ENCODE measurements around the gene ZNF625.
"Not testable (repeated sequence)": the region's sequence is repeated elsewhere in the genome, so short reads cannot be mapped to it uniquely, and the experiment has no call there.

Gene ZNF625

DNA sequence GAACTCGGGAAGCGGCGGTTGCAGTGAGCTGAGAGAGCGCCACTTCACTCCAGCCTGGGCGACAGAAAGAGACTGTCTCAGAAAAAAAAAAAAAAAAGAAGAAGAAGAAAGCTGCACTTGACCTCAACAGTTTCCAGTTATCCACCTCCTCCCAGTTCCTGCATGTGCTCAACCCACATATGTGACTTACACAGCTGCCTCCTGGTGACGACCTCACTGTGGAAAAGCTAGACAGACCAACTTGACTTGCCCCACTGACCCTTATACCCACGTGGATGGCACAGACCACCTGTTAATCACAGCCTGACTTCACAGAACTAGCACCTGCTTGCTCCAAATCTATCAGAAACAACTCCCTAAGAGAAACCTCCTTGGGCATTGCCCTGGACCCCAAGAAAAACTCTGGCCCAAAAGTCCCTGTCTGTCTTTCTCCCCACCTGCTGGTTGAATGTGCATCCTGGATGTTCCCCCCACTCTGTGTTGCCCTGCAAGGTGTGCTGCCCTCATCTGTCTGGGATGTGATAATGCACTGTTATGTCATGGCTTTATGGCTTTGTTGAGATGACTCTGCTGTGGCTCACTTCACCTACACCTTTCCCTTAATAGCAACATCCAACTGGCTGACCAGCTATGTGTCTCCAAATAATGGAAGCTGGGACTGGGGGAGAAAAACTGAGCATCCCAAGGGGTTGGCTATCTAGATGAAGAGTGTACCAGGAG, 19.2 kb downstream of the ZNF625 start:
- no peak for DNase-seq

DNA sequence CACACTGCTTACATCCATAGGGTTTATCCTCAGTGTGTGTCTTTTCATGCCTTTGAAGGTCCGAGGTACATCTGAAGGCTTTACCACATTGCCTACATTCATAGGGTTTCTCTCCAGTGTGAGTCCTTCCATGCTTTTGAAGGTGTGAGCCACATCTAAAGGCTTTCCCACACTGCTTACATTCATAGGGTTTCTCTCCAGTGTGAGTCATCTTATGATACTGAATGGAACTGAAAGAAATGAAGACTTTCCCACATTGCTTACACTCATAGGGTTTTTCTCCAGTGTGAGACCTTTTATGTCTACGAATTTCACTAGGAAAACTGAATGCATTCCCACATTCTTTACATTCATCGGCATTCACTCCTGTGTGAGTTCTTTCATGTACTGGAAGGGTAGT, 23.5 kb downstream of the ZNF625 start:
- no peak for DNase-seq

GRCh38 chr19:12126707-12127106, 29.8 kb downstream of the ZNF625 start:
- no peak for DNase-seq

- DNase-seq: no peak
Measured at GRCh38 chr19:12117201-12117970, 39.1 kb downstream of the ZNF625 start.

- DNase-seq: no peak
Measured at GRCh38 chr19:12113121-12113520, 43.4 kb downstream of the ZNF625 start.

- no peak for DNase-seq
Measured at GRCh38 chr19:12112701-12113100, 43.8 kb downstream of the ZNF625 start.

DNA sequence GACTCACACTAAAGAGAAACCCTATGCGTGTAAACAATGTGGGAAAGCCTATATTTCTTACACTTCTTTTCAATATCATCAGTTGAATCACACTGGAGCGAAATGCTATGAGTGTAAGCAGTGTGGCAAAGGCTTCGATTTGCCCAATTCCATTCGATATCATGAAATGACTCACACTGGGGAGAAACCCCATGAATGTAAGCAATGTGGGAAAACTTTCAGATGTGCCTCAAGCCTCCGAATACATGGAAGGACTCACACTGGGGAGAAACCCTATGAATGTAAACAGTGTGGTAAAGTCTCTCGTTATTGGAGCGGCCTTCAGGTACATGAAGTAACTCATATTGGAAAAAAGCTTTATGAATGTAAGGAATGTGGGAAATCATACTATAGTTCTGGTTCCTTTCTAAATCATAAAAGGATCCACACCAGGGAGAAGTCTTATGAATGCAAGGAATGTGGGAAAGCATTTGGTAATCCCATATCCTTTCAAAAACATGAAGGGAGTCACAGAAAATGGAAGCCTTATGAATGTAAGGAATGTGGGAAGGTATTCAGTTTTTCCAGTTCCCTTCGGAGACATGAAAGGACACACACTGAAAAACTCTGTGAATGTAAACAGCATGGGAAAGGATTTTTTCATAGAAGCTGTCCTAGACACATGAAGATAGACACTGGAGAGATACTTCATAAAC, 44.4 kb downstream of the ZNF625 start:
- DNase-seq: no peak

DNA sequence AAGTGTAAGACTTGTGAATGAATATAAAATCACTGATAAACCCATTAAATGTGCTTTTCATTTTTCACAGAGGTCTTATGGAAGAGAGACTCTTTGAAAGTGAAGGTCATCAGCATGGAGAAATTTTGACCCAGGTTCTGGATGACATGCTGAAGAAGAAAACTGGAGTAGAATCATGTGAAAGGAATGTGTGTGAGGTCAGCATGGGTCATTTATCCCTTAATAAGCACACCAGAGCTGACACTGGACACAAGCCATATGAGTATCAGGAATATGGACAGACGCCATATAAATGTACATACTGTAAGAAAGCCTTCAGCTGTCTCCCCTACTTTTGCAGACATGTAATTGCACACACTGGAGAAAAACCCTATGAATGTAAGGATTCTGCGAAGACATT, 45.4 kb downstream of the ZNF625 start:
- no peak for DNase-seq

- not testable (repeated sequence) for DNase-seq
Measured at GRCh38 chr19:12103909-12104308, 52.6 kb downstream of the ZNF625 start.

DNA sequence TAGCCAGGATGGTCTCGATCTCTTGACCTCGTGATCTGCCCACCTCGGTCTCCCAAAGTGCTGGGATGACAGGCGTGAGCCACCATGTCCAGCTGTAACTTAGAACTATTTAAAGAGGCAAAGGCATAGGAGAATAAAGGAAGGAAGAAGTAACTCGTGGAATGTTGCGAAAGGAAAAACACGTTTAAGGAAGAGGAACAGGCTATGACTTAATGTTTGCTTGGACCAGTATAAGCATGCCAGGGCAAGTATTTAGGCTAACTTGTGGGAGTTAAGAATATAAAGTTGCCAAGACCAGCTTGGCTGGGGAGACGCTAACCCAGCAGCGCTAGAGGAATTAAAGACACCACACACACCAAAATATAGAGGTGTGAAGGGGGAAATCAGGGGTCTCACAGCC, 58.5 kb downstream of the ZNF625 start:
- DNase-seq: no peak

- no peak for DNase-seq
Measured at GRCh38 chr19:12095111-12095790, 61.3 kb downstream of the ZNF625 start.
